ENCODE measurements around the gene TBC1D22B. TPM values are rescaled to one million over a fixed set of nuclear protein-coding genes. Genes with fewer than 3 reads are reported as not detected.

TBC1D22B gene
- total RNA-seq, 1 experiment from 2014 or later = 3.4 TPM

DNA sequence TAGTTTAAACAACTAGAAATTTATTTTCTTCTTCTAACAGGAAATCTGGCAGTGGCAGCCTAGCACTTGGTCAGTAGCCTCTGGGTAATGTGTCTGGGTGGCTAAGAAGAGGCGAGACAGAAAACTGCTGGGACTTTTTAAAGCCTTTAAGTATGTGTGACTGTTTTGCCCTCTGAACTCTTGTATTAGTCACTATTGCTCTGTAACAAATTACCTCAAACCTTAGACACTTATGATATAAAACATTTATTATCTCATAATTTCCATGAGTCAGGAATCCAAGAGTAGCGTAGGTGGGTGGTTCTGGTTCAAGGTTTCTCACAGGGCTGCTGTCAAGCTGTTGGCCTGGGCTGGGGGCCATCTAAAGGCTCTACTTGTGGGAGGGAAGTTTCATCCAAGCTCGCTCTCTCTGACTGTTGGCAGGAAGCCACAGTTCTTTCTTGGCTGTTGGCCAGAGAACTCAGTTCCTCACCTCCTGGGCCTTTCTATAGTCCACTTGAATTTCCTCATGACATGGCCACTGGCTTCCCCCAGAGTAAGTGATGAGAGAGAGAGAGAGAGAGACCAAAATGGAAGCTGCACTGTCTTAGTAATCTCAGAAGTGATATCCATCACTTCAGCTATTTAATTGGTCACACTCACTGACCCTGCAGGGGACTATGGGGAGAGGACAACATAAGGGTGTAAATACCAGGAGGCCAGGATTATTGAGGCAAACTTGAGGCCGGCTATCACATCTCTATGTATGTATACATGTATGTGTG, 17.4 kb upstream of the TBC1D22B start:
- peak; percentile 93 for DNase-seq (ENCODE audit: low spot score)

DNA sequence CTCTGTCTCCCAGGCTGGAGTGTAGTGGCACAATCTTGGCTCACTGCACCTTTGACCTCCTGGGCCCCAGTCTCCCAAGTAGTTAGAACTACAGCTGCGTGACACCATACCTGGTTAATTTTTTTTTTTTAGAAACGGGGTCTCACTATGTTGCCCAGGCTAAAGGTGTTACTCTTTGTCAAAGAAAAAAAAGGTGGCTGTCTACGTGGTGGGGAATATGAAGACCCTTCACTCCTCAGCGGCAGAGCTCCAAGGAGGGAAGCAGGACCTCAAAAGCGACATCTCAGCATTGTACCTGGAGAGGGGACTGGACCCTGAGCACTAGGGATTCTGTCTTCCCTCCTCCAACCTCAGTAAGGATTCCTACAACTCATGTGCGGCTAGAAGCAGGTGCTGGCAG, 16.4 kb upstream of the TBC1D22B start:
- no peak for DNase-seq (ENCODE audit: low spot score)

DNA sequence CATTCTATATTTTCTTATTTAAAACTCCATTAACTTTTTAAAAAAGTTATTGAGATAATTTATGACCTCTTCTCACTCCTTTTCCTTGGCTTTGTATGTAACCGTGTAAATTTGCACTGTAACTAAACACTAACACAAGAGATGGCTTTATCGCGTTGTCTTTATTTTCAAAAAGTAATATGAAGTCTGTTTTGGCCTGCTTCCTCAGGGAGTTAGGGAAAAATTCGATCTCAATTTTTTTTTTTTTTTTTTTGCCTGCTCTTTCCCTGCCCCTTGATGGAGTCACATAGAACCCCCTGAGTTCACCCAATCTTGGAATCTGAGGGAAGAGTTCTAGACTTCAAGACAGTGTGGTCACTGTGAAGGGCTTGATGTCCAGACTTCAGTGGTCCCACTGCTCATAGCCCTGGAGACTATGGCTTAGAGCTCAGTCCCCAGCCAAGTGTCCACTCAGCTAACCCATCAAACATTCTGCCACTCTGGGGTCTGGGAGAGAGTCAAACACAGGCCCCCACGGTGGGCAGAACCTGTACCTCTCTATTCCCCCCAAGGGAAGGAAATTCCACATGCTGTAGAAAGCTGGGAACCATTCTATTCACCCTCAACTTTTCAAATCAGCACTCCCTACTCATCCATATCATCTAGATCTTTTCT, 15.7 kb upstream of the TBC1D22B start:
- DNase-seq (ENCODE audit: low spot score) = no peak

GRCh38 chr6:37242429-37243052, 15.0 kb upstream of the TBC1D22B start:
- DNase-seq (ENCODE audit: low spot score) = peak; percentile 97

DNA sequence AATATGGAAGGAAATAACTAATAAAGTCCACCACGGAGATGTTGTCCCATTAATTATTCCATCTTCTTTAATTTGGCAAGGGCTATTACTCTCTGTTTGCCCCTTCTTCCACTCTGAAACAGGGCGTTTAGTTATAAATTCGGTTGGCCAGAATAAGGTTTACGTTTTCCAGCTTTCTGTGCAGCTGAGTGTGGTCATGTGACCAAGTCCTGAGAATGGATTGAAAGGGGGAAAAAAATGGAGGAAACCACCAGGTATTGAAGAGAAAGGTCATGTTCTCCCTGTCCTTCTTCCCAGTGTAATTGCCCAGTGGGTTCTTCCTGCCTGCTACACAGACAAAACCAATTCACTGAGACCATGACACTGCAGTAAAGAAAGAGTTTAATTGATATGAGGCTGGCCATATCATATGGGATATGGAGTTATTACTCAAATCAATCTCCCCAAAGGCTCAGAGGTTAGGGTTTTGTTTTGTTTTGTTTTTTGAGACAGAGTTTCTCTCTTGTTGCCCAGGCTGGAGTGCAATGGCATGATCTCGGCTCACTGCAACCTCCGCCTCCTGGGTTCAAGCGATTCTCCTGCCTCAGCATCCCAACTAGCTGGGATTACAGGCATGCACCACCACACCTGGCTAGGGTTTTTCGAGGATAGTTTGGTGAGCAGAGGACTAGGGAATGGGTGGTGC, 14.3 kb upstream of the TBC1D22B start:
- DNase-seq (ENCODE audit: low spot score) = no peak

GRCh38 chr6:37243816-37244370, 13.7 kb upstream of the TBC1D22B start:
- DNase-seq (ENCODE audit: low spot score) = no peak

DNA sequence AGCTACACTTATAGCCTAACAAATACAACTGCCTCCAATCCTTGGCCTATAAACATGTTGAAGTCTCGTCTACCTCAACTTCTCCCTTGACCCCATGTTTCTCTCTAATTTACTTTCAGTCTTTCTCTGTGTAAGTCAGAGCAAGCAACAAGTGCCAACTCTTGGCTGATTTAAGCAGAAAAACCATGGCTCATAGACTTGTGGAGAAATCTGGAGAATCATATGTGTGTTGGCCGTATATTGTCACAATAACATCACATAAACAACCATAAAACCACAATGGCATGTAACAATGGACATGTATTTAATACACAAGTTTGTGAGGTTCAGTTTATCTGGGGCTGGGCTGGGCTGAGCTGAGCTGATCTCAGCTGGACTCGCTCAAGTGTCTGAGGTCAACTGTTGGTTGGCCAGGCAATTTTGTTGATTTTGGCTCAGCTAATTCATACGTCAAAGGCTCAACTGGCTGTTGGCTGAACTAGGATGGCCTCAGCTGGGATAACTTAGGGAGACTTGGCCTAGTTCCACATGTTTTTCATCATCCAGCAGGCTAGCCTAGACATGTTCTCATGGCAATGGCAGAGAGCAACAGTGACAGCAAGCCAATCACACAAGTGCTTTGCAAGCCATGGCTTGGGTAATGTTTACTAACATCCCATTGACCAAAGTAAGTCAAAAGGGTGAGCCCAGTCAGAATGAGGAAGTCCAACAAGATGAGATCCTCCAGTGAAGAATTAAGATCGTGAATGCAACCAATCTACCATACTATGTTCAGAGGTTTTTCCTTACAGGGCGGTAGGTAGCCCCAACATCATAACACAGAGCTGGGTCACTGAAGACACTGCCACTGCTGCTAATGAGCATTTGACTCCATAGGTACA, 12.9 kb upstream of the TBC1D22B start:
- peak; percentile 91 for DNase-seq (ENCODE audit: low spot score)

GRCh38 chr6:37251211-37251780, 6.3 kb upstream of the TBC1D22B start:
- DNase-seq (ENCODE audit: low spot score) = peak; percentile 50

DNA sequence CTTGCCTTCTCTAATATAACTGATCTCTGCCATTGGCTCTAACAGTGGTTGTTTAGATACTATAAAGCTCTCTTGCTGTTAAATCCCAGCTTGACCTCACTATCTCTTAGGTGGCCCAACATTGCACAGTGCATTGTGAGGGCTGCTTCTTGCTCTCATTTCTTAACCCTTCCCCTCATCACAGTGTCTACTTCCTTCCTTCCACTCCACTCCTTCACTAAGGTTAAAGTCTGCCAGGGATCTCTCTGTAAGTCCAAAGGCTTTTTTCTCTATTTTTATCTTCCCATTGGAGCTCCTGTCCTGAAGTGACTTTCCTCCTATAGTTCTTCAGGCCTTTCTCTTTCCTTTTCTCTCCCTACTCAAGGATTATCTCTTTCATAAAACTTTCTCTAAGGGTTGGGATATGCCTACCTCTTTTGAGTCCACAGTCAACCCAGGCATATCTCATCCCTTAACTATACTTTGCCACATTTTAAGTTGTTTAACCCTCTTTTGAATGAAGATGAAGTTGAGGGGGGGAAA, 4.0 kb upstream of the TBC1D22B start:
- DNase-seq (ENCODE audit: low spot score) = no peak

GRCh38 chr6:37254881-37255280, 2.7 kb upstream of the TBC1D22B start:
- no peak for DNase-seq (ENCODE audit: low spot score)

DNA sequence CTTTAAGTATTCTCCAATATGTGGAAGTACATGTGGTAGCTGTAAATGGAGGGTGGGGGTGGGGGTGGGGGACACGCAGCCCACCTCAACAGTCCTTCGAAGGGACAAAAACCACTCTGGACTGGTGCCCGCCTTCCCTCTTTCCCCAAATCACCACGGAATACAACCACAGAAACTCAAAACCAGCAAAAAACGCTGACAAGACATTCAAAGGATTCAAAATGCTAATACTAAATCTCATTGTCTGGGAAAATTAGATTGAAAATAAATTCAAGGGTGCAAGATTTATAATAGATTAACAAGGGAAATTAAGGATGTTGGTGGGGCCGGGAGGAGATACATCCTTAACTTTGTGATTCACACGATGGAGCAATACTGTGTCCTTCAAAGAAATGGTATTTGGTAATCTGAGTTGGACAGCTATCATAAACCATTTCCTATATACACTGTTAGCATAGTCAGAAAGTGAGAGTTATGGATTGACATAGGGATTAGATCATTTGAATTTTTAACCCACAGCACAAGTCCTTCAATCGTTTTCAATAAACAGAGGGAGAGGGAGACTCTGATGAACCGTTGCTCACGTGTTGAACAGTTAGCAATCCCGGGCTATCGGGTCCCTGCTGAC, 766 bp upstream of the TBC1D22B start:
- no peak for DNase-seq (ENCODE audit: low spot score)

GRCh38 chr6:37257320-37257633, 295 bp upstream of the TBC1D22B start:
- no peak for DNase-seq (ENCODE audit: low spot score)

- DNase-seq (ENCODE audit: low spot score) = no peak
These were observed 983 bp downstream of the TBC1D22B start for GRCh38 chr6:37258405-37259105.

GRCh38 chr6:37259191-37259590, 1.6 kb downstream of the TBC1D22B start:
- DNase-seq (ENCODE audit: low spot score) = no peak

- no peak for DNase-seq (ENCODE audit: low spot score)
These were observed 2.5 kb downstream of the TBC1D22B start for GRCh38 chr6:37260040-37260439.

DNA sequence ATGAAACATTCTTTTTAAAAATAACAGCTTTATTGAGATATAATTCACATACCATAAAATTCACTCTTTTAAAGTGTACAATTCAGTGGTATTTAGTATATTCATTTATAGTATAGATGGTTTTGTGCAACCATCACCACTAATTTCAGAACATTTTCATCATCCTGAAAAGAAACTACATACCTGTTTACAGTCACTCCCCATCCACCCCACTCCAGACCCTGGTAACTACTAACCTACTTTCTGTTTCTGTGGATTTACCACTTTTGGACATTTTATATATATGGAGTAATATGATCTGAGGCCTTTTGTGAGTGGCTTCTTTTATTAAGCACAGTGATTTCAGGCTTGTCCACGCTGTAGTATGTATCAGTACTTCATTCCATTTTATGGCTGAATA, 2.9 kb downstream of the TBC1D22B start:
- DNase-seq (ENCODE audit: low spot score) = no peak

- DNase-seq (ENCODE audit: low spot score) = no peak
These were observed 3.6 kb downstream of the TBC1D22B start for GRCh38 chr6:37261198-37261597.

DNA sequence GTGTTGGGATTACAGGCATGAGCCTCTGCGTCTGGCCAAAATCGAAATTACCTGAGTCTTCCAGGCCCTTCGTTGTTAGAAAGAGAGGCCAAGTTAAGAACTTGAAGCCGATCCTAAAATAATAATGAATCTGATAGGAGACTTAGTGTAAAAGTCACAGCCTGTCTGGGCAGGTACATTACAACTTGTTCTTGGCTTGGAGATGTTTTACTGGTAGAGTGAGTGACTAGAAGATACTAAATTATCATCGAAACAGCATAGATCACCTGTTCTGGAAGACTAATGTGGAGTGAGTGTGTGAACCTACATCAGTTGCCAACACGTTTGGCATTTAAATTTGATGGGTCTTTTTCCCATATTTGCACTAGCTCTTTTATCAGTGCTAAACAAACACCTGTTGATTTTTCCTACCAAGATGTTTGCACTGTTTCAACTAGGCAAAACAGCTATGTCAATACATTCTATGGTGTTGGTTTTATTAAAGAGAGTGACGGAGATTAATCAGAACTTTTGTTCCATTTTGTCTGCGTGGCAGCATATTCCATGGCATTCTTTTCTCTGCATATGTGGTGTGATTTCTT, 5.0 kb downstream of the TBC1D22B start:
- no peak for DNase-seq (ENCODE audit: low spot score)

DNA sequence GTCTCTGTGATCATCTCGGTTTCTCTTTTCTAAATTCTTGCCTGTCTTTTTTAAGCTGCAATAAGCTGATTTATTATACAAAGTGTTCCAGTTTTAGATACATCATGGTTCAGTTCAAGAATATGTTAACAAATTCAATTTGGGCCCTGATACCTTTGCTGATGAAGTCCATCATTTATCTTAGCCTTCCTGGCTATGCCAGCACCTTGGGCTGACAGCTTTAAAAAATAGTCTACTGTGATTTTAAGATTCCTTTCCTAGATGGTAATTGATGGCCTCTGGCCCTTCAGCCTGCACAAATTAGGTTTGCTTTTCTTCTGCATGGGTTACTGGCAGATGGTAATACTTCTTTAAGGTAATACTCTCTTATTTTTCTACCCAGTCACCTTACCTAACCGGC, 7.4 kb downstream of the TBC1D22B start:
- no peak for DNase-seq (ENCODE audit: low spot score)
